Endothelial cell of umbilical vein (primary cell): ENCODE data around the gene IPO11.

ENCODE experiments used
- FOS ChIP-seq: IDR thresholded peaks from 2 replicates; pipeline ENCODE4 v1.6.1; 2011; ENCODE audit warnings: mild to moderate bottlenecking, low read length, moderate library complexity, borderline replicate concordance; ENCODE audit not compliant: insufficient read depth
- TF ChIP-seq, protein P1 (sequence below), 2 donors: IDR thresholded peaks; 1 replicate in 1 of 2; 2 replicates in 1 of 2; pipeline ENCODE4 v1.5.1; 2011; ENCODE audit warnings: low read length in 2 of 2, mild to moderate bottlenecking in 2 of 2, moderate library complexity in 2 of 2, control low read depth in 1 of 2, inconsistent platforms in 1 of 2, low read depth in 1 of 2; ENCODE audit not compliant: insufficient read depth in 1 of 2; ENCODE audit errors: extremely low read depth in 1 of 2

- TF ChIP-seq, protein P1, sequence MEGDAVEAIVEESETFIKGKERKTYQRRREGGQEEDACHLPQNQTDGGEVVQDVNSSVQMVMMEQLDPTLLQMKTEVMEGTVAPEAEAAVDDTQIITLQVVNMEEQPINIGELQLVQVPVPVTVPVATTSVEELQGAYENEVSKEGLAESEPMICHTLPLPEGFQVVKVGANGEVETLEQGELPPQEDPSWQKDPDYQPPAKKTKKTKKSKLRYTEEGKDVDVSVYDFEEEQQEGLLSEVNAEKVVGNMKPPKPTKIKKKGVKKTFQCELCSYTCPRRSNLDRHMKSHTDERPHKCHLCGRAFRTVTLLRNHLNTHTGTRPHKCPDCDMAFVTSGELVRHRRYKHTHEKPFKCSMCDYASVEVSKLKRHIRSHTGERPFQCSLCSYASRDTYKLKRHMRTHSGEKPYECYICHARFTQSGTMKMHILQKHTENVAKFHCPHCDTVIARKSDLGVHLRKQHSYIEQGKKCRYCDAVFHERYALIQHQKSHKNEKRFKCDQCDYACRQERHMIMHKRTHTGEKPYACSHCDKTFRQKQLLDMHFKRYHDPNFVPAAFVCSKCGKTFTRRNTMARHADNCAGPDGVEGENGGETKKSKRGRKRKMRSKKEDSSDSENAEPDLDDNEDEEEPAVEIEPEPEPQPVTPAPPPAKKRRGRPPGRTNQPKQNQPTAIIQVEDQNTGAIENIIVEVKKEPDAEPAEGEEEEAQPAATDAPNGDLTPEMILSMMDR (IDR thresholded peaks at IDR 0.05; ENCODE audit: extremely low read depth in 1 of 2, insufficient read depth in 1 of 2, low read depth in 1 of 2, low read length in 2 of 2): no peak
- TF ChIP-seq FOS: no peak
Measured at GRCh38 chr5:62424763-62425162, 12.2 kb downstream of the IPO11 start.
